A549 treated with dexamethasone at 1 μM for 4 hours (cell line): ENCODE measurements around the gene LXN. TPM values are rescaled to one million over a fixed set of nuclear protein-coding genes. Genes with fewer than 3 reads are reported as not detected.

Source experiments
- total RNA-seq: library from RNA; stranded (reverse); fragments of 200-300 nt; extraction: Qiagen RNA extraction; gene quantifications from 5 replicates; pipeline ENCODE4 v1.2.3, GENCODE V29; 2022

LXN gene, protein sequence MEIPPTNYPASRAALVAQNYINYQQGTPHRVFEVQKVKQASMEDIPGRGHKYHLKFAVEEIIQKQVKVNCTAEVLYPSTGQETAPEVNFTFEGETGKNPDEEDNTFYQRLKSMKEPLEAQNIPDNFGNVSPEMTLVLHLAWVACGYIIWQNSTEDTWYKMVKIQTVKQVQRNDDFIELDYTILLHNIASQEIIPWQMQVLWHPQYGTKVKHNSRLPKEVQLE
- total RNA-seq: 48.3 to 59.8 TPM (median 53.1 TPM) in 5 replicates

DNA sequence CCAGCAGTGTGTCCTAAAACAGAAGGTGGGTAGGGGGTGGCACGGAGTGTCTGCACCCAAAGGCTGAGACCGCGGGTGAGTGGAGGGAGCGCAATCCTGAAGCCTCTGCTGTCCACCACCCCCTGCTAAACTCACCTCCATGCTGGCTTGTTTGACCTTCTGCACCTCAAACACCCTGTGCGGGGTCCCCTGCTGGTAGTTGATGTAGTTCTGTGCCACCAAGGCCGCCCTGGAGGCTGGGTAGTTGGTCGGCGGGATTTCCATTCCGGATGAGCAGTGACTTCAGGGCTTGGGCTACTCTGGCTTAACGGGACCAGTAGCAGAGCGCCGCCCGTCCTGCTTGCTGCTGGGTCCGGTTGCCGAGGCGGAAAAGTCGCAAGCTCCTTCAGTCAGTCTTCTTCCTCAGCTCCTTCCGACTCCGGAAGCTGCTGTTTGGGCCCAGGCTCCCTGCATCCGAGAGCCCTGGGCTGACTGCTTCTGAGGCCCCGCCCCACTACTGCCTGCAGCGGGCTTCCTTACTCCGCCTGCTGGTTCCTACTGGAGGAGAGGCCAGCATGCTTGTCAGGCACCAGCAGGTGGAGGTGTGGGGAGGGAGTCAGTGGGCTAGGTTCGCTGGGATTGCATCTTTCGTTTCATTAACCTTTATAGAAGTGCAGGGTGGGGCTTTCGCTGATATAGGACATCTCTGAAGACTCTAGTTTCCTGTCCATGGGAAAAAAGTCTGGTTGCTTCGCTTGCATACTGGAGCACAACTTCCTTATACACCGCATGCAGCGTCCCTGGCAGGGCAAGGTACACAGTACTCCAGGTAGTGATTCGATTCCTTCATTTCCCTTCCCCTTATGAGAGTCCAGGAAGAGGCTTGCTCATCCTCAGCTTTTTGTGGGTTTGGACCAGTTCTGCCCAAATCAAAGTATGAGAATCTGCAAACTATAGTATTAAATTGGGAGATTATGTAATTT lies at the start of gene LXN:
TSS of gene LXN (minus strand) at position 434 of the 962 bp plus-strand sequence. CDS start at position 264, 170 bp downstream.

DNA sequence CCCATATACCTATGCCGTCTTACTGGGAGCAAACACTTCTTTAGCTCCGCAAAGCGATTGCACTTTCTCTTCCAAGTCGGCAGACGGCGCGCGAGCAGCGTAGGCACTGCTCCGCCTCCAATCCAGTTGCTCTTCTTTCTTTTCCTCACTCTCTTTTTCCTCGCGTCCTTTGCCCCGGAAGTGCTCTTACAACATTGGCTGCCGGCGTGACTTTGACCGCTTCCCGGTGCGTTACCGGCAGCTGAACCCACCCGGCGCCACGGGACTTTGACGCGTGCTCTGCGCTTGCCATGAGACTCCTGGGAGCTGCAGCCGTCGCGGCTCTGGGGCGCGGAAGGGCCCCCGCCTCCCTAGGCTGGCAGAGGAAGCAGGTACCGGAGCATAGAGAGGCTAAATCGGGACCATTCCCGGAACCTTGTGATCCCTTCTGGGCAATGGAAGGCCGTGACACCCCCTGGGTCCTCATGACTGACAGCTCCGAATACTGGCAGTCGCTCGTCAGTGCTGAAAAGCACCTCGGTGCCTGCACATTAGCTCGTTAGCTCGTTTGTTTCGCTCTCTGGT lies 28.0 kb downstream of the LXN start, which contains the start of gene GFM1:
TSS of gene GFM1 (plus strand) at position 183 of the 564 bp plus-strand sequence. CDS start at position 291, 108 bp downstream.

Other genes starting within 250 kb of the LXN start
- 22.4 to 30.6 TPM (median 24.6 TPM) in 5 replicates for gene MLF1, start 101.5 kb downstream of the LXN start, total RNA-seq
- 37.2 to 51.9 TPM (median 45.0 TPM) in 5 replicates for gene GFM1, start 28.1 kb downstream of the LXN start, total RNA-seq
- gene RARRES1, start 59.8 kb upstream of the LXN start, total RNA-seq: 7.3 to 12.3 TPM (median 8.8 TPM) in 5 replicates
- 41.7 to 47.8 TPM (median 43.0 TPM) in 5 replicates for gene MFSD1, start 129.4 kb upstream of the LXN start, total RNA-seq